HEK293T (cell line): ENCODE data around the gene GPT2.

Source experiments
- ARNT ChIP-seq: fragments of 450-650 bp; IDR thresholded peaks from 2 replicates; pipeline ENCODE4 v1.6.1; 2017; ENCODE audit warnings: mild to moderate bottlenecking
- BHLHE40 ChIP-seq: fragments of 450-650 bp; IDR thresholded peaks from 2 replicates; pipeline ENCODE4 v1.6.1; 2016; ENCODE audit warnings: mild to moderate bottlenecking, moderate library complexity, borderline replicate concordance
- CTBP1 ChIP-seq: fragments of 450-650 bp; IDR thresholded peaks from 2 replicates; pipeline ENCODE4 v1.6.1; 2016; ENCODE audit warnings: borderline replicate concordance
- ELF4 ChIP-seq: fragments of 450-650 bp; IDR thresholded peaks from 2 replicates; pipeline ENCODE4 v1.6.1; 2017; ENCODE audit warnings: antibody characterized with exemption
- FOXA1 ChIP-seq: fragments of 450-650 bp; IDR thresholded peaks from 2 replicates; pipeline ENCODE4 v1.6.1; 2016; ENCODE audit warnings: mild to moderate bottlenecking
- FOXK2 ChIP-seq: fragments of 450-650 bp; IDR thresholded peaks from 2 replicates; pipeline ENCODE4 v1.6.1; 2016; ENCODE audit warnings: mild to moderate bottlenecking
- FOXM1 ChIP-seq: fragments of 450-650 bp; IDR thresholded peaks from 2 replicates; pipeline ENCODE4 v1.6.1; 2017; ENCODE audit warnings: mild to moderate bottlenecking, borderline replicate concordance
- LEF1 ChIP-seq: fragments of 450-650 bp; IDR thresholded peaks from 2 replicates; pipeline ENCODE4 v1.6.1; 2017; ENCODE audit warnings: mild to moderate bottlenecking, borderline replicate concordance
- SP1 ChIP-seq: fragments of 450-650 bp; IDR thresholded peaks from 2 replicates; pipeline ENCODE4 v1.6.1; 2017
- SUZ12 ChIP-seq: fragments of 450-650 bp; IDR thresholded peaks from 2 replicates; pipeline ENCODE4 v1.6.1; 2016; ENCODE audit warnings: mild to moderate bottlenecking
- TARDBP ChIP-seq: fragments of 450-650 bp; IDR thresholded peaks from 2 replicates; pipeline ENCODE4 v1.6.1; 2016
- ZNF384 ChIP-seq: fragments of 450-650 bp; IDR thresholded peaks from 2 replicates; pipeline ENCODE4 v1.6.1; 2016

- TF ChIP-seq TARDBP, result no peak
- TF ChIP-seq FOXM1, result no peak
- TF ChIP-seq ELF4, result no peak
- no peak for TF ChIP-seq SP1
- no peak for TF ChIP-seq SUZ12
- no peak for TF ChIP-seq ARNT
- TF ChIP-seq CTBP1, result no peak
- TF ChIP-seq BHLHE40, result no peak
- no peak for TF ChIP-seq ZNF384
- no peak for TF ChIP-seq FOXK2
- no peak for TF ChIP-seq FOXA1
- no peak for TF ChIP-seq LEF1
Measured at GRCh38 chr16:46884513-46885293, 541 bp downstream of the GPT2 start.
